Neuronal stem cell (in vitro differentiated cells): ENCODE results near the gene DVL1.

Source experiments
- DNase-seq: peaks from one replicate; pipeline ENCODE4 v3.0.0-alpha.2; 2013; ENCODE audit warnings: low spot score
- H2AFZ ChIP-seq: one replicate; pipeline ENCODE4 v1.6.1; 2013; ENCODE audit warnings: mild to moderate bottlenecking, low read length, inconsistent platforms
- H2AK5ac ChIP-seq: 2 replicates; pipeline ENCODE4 v1.6.1; 2013; ENCODE audit warnings: low read depth, mild to moderate bottlenecking, inconsistent platforms, low read length, moderate library complexity, mixed read lengths
- H2BK120ac ChIP-seq: 2 replicates; pipeline ENCODE4 v1.6.1; 2013; ENCODE audit warnings: low read depth, mild to moderate bottlenecking, inconsistent platforms, low read length, moderate library complexity, mixed read lengths
- H2BK12ac ChIP-seq: one replicate; pipeline ENCODE4 v1.6.1; 2013; ENCODE audit warnings: low read length, inconsistent platforms
- H2BK15ac ChIP-seq: 2 replicates; pipeline ENCODE4 v1.6.1; 2013; ENCODE audit warnings: mild to moderate bottlenecking, low read length, inconsistent platforms, mixed read lengths
- H2BK5ac ChIP-seq: one replicate; pipeline ENCODE4 v1.6.1; 2013; ENCODE audit warnings: inconsistent platforms, mild to moderate bottlenecking, low read length, moderate library complexity
- H3K14ac ChIP-seq: one replicate; pipeline ENCODE4 v1.6.1; 2013; ENCODE audit warnings: low read length, inconsistent platforms
- H3K18ac ChIP-seq: 2 replicates; pipeline ENCODE4 v1.6.1; 2013; ENCODE audit warnings: low read length, inconsistent platforms
- H3K23ac ChIP-seq: 2 replicates; pipeline ENCODE4 v1.6.1; 2013; ENCODE audit warnings: low read depth, mild to moderate bottlenecking, mixed read lengths, low read length, inconsistent platforms; ENCODE audit not compliant: poor library complexity
- H3K27ac ChIP-seq: replicated peaks from 3 replicates; pipeline ENCODE4 v1.5.1; 2013; ENCODE audit warnings: low read length, inconsistent platforms
- H3K27me3 ChIP-seq, 3 experiments: 2 replicates each; pipeline ENCODE4 v1.6.1; 2013; ENCODE audit warnings: low read length in 3 of 3, mild to moderate bottlenecking in 2 of 3, inconsistent platforms in 1 of 3, low read depth in 1 of 3, mixed read lengths in 1 of 3, moderate library complexity in 1 of 3; ENCODE audit not compliant: control insufficient read depth in 3 of 3, insufficient read depth in 3 of 3
- H3K36me3 ChIP-seq, 2 donors: replicated peaks in 1 of 2; 2 replicates each; pipeline ENCODE4 v1.6.1; 2013; ENCODE audit warnings: low read length in 2 of 2; ENCODE audit not compliant: control insufficient read depth in 2 of 2, insufficient read depth in 2 of 2
- H3K4ac ChIP-seq: 2 replicates; pipeline ENCODE4 v1.6.1; 2013; ENCODE audit warnings: inconsistent platforms, mild to moderate bottlenecking, low read length, moderate library complexity
- H3K4me1 ChIP-seq, 2 donors: 1 replicate in 1 of 2; 2 replicates in 1 of 2; pipeline ENCODE4 v1.6.1; 2013; ENCODE audit warnings: low read length in 2 of 2, low read depth in 1 of 2; ENCODE audit not compliant: control insufficient read depth in 2 of 2, insufficient read depth in 1 of 2
- H3K4me2 ChIP-seq: one replicate; pipeline ENCODE4 v1.6.1; 2013; ENCODE audit warnings: mild to moderate bottlenecking, low read length, inconsistent platforms; ENCODE audit not compliant: insufficient read depth, poor library complexity, severe bottlenecking
- H3K4me3 ChIP-seq, 2 donors: 2 replicates each; pipeline ENCODE4 v1.5.1; 2013; ENCODE audit warnings: low read length in 2 of 2, mild to moderate bottlenecking in 2 of 2, inconsistent platforms in 1 of 2, moderate library complexity in 1 of 2
- H3K79me1 ChIP-seq: one replicate; pipeline ENCODE4 v1.6.1; 2013; ENCODE audit warnings: low read depth, mild to moderate bottlenecking, inconsistent platforms, low read length, moderate library complexity
- H3K9ac ChIP-seq: one replicate; pipeline ENCODE4 v1.6.1; 2013; ENCODE audit warnings: mild to moderate bottlenecking, low read depth, low read length, inconsistent platforms; ENCODE audit not compliant: poor library complexity
- H3K9me3 ChIP-seq, 2 donors: replicated peaks in 1 of 2; 2 replicates each; pipeline versions ENCODE3 to v1.6.1; 2013; ENCODE audit warnings: low read length in 2 of 2, mild to moderate bottlenecking in 2 of 2, inconsistent platforms in 1 of 2, low read depth in 1 of 2, mixed read lengths in 1 of 2, moderate library complexity in 1 of 2; ENCODE audit not compliant: control insufficient read depth in 2 of 2, insufficient read depth in 1 of 2
- H4K8ac ChIP-seq: one replicate; pipeline ENCODE4 v1.6.1; 2013; ENCODE audit warnings: low read depth, mild to moderate bottlenecking, inconsistent platforms, low read length, moderate library complexity
- H4K91ac ChIP-seq: one replicate; pipeline ENCODE4 v1.6.1; 2013; ENCODE audit warnings: low read length, low read depth, mild to moderate bottlenecking, inconsistent platforms; ENCODE audit not compliant: poor library complexity
- WGBS, 2 donors: extraction: QIAGEN DNeasy Blood & Tissue Kit; methylation state at CpG; one replicate each; pipeline ENCODE4 v1.1.7; 2013; ENCODE audit warnings: missing lambda C conversion rate in 2 of 2, mixed read lengths in 1 of 2; ENCODE audit not compliant: insufficient read length in 2 of 2, insufficient replicate concordance in 1 of 2; ENCODE audit errors: extremely low coverage in 2 of 2; 5-methylcytosine and 5-hydroxymethylcytosine counted together

The DVL1 gene

GRCh38 chr1:1325288-1326074 lies 23.7 kb downstream of the DVL1 start:
- DNase-seq: no peak
- peak overlapping the region; percentile 90 to 97 for H3K4me3 ChIP-seq
- no peak overlapping the region for H3K14ac ChIP-seq
- H3K23ac ChIP-seq: peak overlapping the region; percentile 89
- peaks cover 18% of the 10 kb centered on the region in 2 donors for H3K4me1 ChIP-seq
- no peak overlapping the region for H4K91ac ChIP-seq
- H2BK15ac ChIP-seq: no peak overlapping the region
- no CpG with 5 or more reads among the region's 16 CpGs for WGBS, 2 donors
- peak overlapping the region; percentile 92 for H3K18ac ChIP-seq
- H3K9me3 ChIP-seq: peaks cover 0 to 9% of the 10 kb centered on the region in 2 donors
- H2AK5ac ChIP-seq: peak overlapping the region; percentile 95
- peak overlapping the region; percentile 16 for H2BK12ac ChIP-seq
- H3K36me3 ChIP-seq: peaks cover 22 to 54% of the 10 kb centered on the region in 2 donors
- H3K9ac ChIP-seq: peak overlapping the region; percentile 97
- H3K79me1 ChIP-seq: peaks cover 50% of the 10 kb centered on the region
- peak overlapping the region; percentile 98 for H3K4me2 ChIP-seq
- H3K27me3 ChIP-seq: peaks cover 0 to 2% (median 0%) of the 10 kb centered on the region in 3 experiments
- H4K8ac ChIP-seq: peak overlapping the region; percentile 23
- H2BK5ac ChIP-seq: peak overlapping the region; percentile 94
- peak overlapping the region; percentile 93 for H2AFZ ChIP-seq
- H2BK120ac ChIP-seq: peak overlapping the region; percentile 72
- no peak overlapping the region for H3K27ac ChIP-seq
- H3K4ac ChIP-seq: peak overlapping the region; percentile 76

- H2AK5ac ChIP-seq: peak within 1 kb of the TSS; percentile 99
- WGBS, 2 donors: no CpG with 5 or more reads among the region's 84 CpGs
- peak within 1 kb of the TSS; percentile 92 for H3K18ac ChIP-seq
- H3K4me3 ChIP-seq: peak within 1 kb of the TSS; percentile 97 to 99
- peak; percentile 89 for DNase-seq
- peak within 1 kb of the TSS; percentile 89 for H2BK15ac ChIP-seq
- H3K36me3 ChIP-seq: peaks cover 22 to 62% of the 10 kb centered on the region in 2 donors
- H3K79me1 ChIP-seq: peaks cover 54% of the 10 kb centered on the region
- peaks cover 14 to 16% of the 10 kb centered on the region in 2 donors for H3K4me1 ChIP-seq
- H4K8ac ChIP-seq: peak within 1 kb of the TSS; percentile 23
- peak within 1 kb of the TSS; percentile 72 for H2BK120ac ChIP-seq
- H3K23ac ChIP-seq: peak within 1 kb of the TSS; percentile 91
- peak within 1 kb of the TSS; percentile 16 for H2BK12ac ChIP-seq
- peak within 1 kb of the TSS; percentile 93 for H2AFZ ChIP-seq
- peaks cover 0 to 2% (median 0%) of the 10 kb centered on the region in 3 experiments for H3K27me3 ChIP-seq
- H3K14ac ChIP-seq: peak within 1 kb of the TSS; percentile 94
- H3K4ac ChIP-seq: peak within 1 kb of the TSS; percentile 76
- H3K4me2 ChIP-seq: peak within 1 kb of the TSS; percentile 98
- H4K91ac ChIP-seq: no peak within 1 kb of the TSS
- peaks cover 0 to 4% of the 10 kb centered on the region in 2 donors for H3K9me3 ChIP-seq
- H3K27ac ChIP-seq: no peak within 1 kb of the TSS
- peak within 1 kb of the TSS; percentile 97 for H3K9ac ChIP-seq
- peak within 1 kb of the TSS; percentile 94 for H2BK5ac ChIP-seq
Observed at GRCh38 chr1:1324524-1325287, 24.5 kb downstream of the DVL1 start, which contains the start of the genes CPTP and INTS11. Gene CPTP (plus strand): TSS chr1:1324802. CDS start chr1:1326911, 2,109 bp downstream. Gene INTS11 (minus strand): TSS chr1:1324660. CDS start chr1:1324608, 52 bp downstream.

- Histone ChIP-seq H2BK120ac (no peak overlapping the region), H3K4me2 (peak overlapping the region; percentile 66), H3K27me3 (no peaks in the 10 kb centered on the region), H2BK12ac (no peak overlapping the region), H2AK5ac (peak overlapping the region; percentile 99), H2BK15ac (peak overlapping the region; percentile 89), H3K9me3 (no peaks in the 10 kb centered on the region), H2BK5ac (no peak overlapping the region), H3K36me3 (peaks cover 23 to 66% of the 10 kb centered on the region in 2 donors), H3K14ac (peak overlapping the region; percentile 94), H3K9ac (peak overlapping the region; percentile 97), H4K8ac (no peak overlapping the region), H2AFZ (peak overlapping the region; percentile 93), H3K4me3 (peak overlapping the region; percentile 97 to 99), H3K18ac (peak overlapping the region; percentile 59), H3K79me1 (peaks cover 56% of the 10 kb centered on the region), H3K4ac (no peak overlapping the region), H3K23ac (peak overlapping the region; percentile 91), H3K4me1 (peaks cover 10 to 16% of the 10 kb centered on the region in 2 donors), H3K27ac (no peak overlapping the region), H4K91ac (no peak overlapping the region)
- no peak for DNase-seq
- WGBS, 2 donors: no CpG with 5 or more reads among the region's 41 CpGs
Observed at GRCh38 chr1:1324084-1324523, 25.1 kb downstream of the DVL1 start.
